ENCODE measurements around the gene CEP126. TPM values are rescaled to one million over a fixed set of nuclear protein-coding genes. Genes with fewer than 3 reads are reported as not detected.

Gene CEP126, protein sequence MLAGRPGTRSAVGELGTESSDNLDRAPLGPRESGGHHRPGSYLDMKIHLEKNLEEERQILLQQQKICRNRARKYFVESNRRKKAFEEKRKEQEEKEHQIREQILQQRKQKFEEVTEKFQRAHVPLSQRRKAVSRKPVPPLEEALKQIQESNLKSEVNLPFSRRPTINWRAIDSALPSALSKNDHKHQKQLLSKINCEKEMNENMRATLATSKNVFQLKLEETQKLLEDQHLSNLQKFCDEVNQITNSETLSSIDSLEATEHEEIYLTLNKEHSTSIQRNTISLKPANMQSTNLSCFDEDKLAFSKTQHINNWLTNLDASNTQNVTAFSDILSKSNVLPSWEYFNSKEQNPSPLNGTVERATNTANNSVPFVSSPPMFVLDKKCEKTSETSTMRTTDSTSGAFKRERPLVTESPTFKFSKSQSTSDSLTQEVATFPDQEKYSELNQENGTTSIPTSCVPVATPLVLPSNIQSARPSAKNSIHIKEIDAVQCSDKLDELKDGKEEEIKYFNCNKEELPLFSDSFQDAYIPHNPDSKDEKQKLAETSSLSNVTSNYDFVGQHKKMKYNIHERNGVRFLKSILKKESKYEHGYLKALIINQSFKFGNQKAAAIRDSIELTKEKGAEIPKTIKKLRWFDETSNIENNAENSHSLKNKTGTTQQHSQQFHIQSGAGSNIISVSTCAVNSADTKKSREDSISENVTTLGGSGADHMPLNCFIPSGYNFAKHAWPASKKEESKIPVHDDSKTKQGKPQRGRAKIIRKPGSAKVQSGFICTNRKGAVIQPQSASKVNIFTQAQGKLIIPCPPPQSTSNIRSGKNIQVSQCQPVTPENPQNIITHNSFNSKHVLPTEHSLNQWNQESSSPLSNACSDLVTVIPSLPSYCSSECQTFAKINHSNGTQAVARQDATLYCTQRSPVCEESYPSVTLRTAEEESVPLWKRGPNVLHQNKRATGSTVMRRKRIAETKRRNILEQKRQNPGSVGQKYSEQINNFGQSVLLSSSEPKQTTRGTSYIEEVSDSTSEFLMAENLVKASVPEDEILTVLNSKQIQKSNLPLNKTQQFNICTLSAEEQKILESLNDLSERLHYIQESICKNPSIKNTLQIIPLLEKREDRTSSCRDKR
- total RNA-seq = 0.98 and 1.1 TPM in 2 replicates

DNA sequence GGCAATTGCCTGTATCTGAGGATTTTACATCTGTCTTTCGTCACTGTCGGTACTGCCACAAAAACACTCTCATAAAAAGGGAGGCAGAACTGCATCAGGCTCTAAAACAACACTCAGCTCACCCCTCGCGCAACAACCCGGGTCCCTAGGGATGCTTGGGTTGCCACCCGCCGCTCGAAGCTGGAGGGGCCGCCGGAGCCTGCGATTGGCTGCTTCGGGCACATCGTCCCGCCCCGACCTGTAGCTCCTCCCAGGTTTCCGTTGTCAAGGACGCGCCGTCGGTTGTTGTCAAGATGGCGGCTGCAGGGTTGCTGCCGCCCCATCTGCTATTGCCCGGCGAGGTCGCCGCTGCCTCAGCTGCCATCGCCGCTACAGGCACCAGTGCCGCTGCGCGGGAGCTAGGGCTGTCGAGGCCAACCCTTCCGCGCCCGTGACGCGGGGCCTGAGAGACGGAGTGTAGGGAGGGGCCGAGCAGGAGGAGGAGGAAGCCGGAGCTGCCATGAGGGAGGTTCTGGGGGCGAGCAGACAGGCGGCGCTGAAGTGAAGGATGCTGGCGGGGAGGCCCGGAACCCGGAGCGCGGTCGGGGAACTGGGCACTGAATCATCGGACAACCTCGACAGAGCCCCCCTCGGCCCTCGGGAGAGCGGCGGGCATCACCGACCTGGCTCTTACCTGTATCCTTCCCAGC lies at the start of gene CEP126:
Gene CEP126, plus strand, starts transcription at position 273 of the 689 bp plus-strand sequence. Its CDS starts 275 bp downstream, at position 548.

DNA sequence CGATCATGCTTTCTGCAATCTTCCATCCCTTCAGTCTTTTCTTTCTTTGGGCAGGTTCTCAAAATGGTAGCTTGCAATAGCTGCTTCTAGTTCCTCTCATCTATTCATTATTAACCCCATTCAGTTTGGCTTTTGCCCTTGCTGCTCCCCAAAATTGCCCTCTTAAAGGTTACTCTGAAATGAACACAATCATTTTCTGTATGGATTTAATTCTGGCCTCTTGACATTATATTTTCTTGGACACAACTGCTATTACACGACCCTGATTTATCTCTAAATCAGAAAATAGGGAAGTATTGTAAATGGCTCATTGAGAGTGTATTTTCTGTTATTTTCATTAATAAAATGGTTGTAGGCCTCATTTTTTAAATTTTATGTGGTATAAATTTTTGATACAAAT lies 1.6 kb downstream of the CEP126 start, which contains the start of gene ANGPTL5:
Gene ANGPTL5, minus strand, starts transcription at position 101 of the 400 bp plus-strand sequence. CDS start 8,613 bp downstream, outside the sequence.

DNA sequence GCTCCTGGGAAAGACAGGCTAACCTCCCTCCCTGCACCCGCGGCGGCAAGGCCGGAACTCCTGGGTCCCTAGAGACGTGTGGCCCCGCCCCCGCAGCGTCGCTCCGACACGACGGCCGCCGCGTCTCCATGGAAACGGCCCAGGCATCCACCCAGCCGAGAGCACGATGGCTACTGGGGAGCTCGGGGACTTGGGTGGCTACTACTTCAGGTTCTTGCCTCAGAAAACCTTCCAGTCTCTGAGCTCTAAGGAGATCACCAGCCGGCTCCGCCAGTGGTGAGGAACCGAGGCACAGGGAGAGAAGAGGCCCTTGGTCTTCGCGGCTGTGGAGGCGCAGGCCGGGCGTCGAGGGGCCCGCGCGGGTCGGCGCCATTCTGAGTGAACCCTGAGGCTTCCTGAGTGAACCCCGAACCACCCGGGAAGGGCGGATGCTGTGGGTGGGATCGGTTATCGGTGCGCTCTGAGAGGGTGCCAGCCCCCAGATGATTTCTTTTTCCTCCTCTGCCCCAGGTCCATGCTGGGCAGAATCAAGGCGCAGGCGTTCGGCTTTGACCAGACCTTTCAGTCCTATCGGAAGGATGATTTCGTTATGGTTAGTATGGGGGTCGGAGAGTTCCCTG lies 132.6 kb downstream of the CEP126 start, which contains the start of gene CFAP300:
Gene CFAP300, plus strand, starts transcription at position 133 of the 620 bp plus-strand sequence. Its CDS starts 34 bp downstream, at position 167.

Other genes with a start within 250 kb of the CEP126 start
- gene ANGPTL5, start 1.5 kb downstream of the CEP126 start, total RNA-seq = not detected in 2 replicates
- 2.0 and 2.5 TPM in 2 replicates for gene CFAP300, start 132.4 kb downstream of the CEP126 start, total RNA-seq
- gene YAP1, start 195.4 kb downstream of the CEP126 start, total RNA-seq = 140 and 143 TPM in 2 replicates

All from mesangial cell (primary cell).